H54 (cell line): ENCODE results near the gene MYLK.

Source experiments
- DNase-seq: peaks from one replicate; pipeline ENCODE4 v3.0.0; 2011; ENCODE audit warnings: low spot score, mixed read lengths; ENCODE audit not compliant: insufficient read length
- FAIRE-seq: peaks from 3 replicates; lab custom pipeline; 2011; peaks lifted over from hg19 to GRCh38; lab: Jason Lieb, UNC
- POLR2A ChIP-seq: IDR thresholded peaks from 2 replicates; pipeline ENCODE4 v1.6.1; 2011; ENCODE audit warnings: low read depth, mild to moderate bottlenecking, low read length

Gene MYLK

DNA sequence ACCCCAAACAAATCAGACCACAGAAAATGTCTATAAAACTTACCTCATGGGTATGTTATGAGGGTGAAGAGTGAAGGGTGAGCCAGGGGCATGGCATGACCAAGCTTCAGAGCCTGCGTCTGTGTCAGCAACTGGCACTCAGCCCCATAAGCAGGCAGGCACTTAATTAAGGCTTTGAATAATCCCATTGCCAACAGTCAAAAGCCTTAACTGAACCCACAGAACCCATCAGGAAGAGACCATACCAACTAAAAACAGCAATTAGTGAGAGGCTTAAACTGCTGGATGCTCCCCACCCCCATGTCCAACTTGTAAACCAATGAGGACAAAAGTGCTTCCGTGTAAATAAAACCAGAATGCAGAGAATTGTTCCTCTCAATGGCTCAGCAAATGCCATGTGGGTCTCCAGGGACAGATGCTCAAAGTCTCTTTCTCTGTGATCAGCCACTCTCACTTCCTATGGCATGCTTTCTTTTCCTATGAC lies 126.0 kb downstream of the MYLK start:
- FAIRE-seq (peak; percentile 80), DNase-seq (no peak)
- no peak for TF ChIP-seq POLR2A

DNA sequence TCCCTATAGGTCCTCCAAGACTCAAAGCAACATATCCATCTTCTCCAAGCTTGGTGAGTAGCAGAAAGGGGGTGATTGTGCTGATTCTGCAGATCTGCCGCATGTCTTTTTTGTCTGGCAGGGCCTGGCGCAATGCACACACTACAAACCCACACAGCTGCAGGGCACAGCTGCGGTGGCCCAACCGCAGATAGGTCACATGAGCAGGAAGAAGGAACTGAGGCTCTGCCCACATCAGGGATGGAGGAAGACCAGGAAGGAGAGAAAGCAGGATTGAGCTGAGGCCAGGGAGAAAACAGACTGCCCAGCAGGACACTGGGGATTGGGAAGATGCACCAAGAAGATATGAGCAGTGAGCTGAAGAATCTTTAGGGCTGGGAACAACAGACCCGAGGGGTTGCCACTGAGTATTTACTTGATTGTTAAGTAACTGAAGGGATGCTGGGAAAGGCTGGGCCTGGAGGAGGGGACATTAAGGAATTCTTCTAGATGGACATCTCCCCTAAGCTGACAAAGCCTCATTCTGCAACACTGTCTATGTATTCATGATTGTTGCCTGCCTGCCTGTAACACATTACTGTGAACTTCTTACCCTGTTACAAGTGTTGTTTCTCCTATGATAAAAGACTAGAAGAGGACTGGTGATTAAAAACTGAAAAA lies 126.7 kb downstream of the MYLK start:
- FAIRE-seq: peak; percentile 91
- TF ChIP-seq POLR2A: no peak
- no peak for DNase-seq

DNA sequence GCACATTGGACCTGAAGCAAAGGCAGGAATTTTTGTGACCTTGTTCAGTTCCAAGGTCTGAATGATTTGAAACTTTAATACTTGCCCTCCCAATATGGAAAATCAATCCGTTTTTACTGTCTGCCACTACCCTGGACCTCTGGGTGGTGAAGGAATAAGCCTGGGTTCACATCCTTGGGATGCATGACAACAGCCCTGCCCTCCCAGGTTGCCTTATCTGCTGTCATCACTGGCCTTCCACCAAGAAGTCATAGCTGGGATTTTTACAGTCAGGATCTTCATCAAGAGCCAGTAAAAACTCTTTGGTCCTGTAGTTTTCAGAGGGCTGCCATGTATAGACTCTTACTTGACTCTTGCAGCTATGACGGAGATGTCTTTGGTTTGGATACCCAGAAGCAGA lies 128.6 kb downstream of the MYLK start:
- DNase-seq (no peak), FAIRE-seq (no peak)
- no peak for TF ChIP-seq POLR2A

DNA sequence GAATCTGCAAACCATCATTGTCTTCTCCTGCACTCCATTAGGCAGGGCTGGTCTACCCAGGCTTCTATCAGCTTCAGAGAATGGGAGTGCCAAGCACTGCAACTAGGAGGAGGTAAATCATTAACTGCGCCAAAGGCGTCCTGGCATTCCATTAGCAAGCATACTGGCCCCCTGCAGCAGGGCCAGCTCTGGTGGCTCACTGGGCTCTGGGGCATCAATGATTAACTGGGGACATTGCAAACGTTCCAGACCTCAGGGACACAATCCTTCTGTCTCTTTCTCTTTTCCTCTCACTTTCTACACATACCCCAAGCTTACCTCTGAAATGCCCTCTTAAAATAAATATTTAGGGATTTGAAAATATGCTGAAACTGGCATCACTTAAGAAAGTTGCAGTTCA lies 129.0 kb downstream of the MYLK start:
- FAIRE-seq (no peak), DNase-seq (no peak)
- no peak for TF ChIP-seq POLR2A

DNA sequence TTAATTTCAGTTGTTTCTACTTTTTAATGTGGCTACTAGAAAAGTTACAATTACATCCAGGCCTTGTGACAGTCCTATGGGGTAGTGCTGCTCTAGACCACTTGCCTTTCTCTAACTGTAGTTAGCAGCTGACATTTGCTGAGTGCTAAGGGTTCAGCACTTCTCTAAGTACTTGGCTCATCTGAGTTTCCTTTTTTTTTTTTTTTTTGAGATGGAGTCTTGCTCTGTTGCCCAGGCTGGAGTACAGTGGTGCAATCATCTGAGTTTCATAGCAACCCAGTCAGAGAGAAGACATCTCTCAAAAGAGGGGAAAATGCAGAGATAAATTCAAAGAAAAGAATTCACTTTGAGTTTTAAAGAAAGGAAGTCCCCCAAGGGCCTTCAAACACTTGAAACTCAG lies 130.8 kb downstream of the MYLK start:
- TF ChIP-seq POLR2A: no peak
- no peak for FAIRE-seq
- no peak for DNase-seq

DNA sequence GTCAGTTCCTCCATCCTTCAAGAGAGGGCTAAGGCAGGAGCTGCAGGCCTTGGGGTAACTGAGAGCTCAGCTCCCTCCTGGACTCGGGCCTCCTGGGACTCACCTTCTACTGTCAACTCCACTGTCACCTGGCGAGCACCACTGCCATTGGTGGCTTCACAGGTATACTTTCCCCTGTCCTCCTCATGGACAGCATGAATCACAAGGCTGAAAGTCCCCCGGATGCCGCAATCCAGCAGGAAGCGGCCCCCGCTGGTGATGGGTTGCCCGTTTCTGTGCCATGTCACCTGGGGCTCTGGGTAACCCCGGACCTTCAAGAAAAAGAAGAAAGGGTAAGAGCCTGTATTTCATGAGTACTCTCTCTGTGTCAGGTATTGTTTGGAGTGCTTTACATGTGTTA lies 131.9 kb downstream of the MYLK start:
- no peak for DNase-seq
- no peak for TF ChIP-seq POLR2A
- FAIRE-seq: no peak

DNA sequence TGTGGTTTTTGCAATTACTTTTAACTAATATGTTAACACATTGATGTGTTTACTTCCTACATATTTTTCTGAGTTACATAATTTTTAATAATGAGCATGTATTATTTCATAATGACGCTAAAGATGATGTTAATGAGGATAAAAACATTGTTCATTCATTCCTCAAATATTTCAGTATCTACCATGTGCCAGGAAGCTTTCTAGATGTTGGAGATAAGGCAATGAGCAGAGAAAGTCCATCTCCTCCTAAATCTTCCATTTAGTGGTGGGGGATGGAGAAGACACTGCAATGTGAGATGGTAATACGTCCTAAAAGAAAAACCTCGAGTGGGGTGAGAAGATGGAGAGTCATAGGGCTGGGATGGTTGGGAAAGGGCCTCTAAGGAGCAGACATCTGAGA lies 132.7 kb downstream of the MYLK start:
- DNase-seq (no peak), FAIRE-seq (no peak)
- TF ChIP-seq POLR2A: no peak

DNA sequence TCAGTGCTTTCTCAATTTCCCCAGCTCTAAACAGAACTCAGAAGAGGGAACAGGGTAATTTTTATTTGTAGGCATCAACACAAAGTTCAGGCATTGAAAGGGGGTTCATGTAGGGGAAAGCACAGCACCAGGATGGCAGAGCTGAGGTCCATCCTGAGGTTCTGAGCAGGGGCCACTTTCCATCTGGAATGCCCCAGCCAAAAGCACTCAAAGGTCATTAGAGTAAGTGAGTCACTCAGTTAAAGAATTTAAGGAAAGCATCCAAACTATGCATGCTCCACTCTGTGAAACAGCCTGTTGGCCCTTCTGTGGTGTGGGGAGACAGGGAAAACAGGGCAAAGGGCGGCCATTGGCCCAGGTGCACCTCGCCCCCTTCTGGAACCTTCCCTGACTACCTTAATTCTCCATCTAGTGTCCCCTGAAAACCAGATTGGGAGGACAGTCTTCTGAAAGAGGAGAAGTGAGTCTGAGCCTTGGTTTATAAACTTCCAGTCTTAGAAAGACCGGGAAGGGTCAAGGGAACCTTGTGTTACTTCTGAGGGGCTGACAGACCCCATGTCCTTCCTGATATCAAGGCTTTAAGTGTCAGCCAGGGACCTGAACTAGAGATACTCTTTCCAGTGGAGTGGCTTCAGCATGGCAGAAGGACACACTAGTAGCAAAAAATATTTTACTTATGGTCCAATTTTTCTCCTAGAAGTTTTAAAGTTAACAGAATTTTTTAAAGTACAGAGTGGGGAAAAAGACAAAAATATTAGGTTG lies 133.3 kb downstream of the MYLK start:
- peak; percentile 92 for FAIRE-seq

DNA sequence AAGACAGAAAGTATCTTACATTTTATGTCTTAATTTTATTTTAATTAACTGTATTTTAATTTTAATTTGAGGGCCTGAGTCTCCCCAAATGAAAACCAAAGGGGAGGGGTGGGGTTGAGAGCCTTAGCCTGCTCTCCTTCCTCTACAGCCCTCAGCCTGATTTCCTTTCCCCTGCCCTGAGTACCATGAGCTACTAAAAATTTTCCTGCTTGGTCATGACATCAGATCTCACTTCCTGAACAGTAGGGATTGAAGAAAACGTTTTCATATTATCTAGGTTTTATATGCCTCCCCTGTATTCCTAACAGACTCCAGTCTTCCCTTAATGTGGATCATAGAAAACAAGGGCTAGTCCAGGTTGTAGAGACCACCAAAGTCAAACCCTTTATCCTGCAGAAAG lies 133.9 kb downstream of the MYLK start:
- DNase-seq (no peak), FAIRE-seq (no peak)
- TF ChIP-seq POLR2A: no peak

More for the DNA sequence above, 133.3 kb downstream of the MYLK start:
- TF ChIP-seq POLR2A: no peak
- DNase-seq: peak; percentile 52

DNA sequence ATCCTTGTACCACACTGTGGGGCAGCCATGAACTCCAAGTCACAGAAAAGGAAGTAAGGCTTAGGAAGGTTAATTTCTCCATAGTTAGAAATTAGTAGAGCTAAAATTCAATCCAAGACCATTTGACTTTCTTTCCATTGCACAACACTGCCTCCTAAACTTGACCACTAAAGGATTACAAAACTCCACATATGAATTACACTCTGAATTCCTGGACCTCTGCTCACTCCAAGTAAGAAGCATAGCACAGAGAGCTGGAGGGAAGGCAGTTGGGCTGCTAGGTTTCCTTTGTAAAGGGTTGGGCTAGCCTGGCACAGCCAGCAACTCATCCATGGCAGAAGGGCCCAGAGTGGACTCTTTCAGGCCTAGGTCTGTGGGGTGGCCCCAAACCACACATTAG lies 134.4 kb downstream of the MYLK start:
- FAIRE-seq: no peak
- DNase-seq: no peak
- no peak for TF ChIP-seq POLR2A

DNA sequence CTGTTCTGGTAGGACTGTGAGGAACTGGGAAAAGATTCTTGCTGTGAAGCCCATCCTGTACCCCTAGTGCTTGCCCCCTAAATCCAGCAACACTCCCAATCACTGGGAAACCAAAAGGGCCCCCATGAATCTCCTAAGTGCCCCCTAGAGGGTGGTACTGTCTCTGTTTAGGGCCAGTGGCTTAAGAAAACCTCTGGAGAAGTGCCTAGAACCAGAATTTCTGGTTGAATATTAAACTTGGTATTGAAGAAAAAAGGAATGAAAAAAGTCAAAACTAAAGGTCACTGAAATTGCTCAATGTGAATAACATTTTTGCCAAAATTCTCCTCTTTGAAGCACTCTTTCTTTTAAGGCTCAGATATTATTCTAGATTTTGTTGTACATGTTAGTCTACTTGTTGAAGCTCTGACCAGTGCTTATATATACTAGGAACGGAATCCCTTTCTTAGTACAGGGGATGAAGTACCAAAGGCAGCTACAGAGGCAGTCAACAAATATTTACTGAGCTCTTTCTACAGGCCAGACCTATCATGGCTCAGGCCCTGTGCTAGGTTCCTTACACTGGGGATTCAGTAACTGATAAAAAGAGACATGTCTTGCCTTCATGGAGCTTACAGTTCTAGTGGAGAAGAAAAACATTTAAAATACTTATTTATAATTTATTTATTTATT lies 138.8 kb downstream of the MYLK start:
- DNase-seq (no peak), FAIRE-seq (no peak)
- no peak for TF ChIP-seq POLR2A

DNA sequence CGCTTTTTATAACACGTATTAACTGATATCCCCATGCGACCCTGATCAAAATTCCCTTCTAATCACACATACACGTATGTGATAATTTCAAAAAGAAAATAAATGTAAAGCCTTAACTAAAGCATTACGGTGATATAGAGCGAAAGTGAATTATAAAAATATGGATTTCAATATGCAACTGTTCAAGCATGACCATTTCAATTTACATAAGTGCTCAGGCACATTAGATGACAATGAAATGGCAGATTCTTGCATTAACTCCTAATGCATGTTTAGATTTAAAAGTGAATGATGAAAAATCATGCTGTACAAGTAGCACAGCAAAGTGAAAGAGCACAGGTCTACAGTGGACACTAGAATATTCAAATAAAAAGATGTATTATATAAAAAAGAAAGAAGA lies 140.1 kb downstream of the MYLK start:
- DNase-seq (no peak), FAIRE-seq (no peak)
- TF ChIP-seq POLR2A: no peak

DNA sequence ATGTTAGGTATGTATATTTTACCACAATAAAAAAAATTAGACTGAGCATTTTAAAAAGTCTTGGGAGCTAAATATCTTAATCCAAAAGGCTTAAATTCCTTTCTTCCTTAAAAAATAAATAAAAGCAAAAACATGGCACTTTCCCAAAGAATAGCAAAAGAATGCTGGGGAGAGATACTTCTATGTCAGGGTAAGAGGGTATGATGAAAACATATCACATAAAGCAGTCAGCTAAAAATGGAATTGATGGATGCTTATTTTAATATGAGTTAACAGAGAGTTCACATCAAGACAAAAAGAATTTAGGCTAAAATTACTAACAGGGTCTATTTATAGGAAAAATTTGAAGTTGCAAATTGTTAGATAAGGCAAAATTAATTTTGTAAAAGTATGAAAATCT lies 141.0 kb downstream of the MYLK start:
- FAIRE-seq (no peak), DNase-seq (no peak)
- TF ChIP-seq POLR2A: no peak

DNA sequence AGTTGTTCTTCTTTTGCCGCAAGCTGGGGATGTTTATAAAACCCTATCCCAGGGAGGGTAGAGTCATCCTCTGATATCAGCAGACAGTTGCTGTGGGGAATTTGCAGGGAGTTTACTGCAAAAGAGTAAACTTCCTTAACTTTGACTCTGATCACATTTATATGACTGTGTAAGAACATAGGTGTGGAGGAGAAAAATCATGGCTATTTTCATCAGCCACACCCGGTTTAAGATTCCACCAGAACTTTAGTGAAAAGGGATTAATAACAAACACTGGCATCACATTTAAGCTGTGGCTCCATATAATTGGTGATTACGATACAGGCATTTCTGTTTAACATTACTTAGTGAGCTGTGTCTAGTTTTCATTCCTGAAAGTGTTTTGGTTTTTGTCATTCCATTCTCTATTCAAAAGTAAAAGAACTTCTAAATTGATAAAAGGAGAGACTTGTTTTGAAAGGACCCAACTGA lies 143.1 kb downstream of the MYLK start:
- no peak for FAIRE-seq
- DNase-seq: no peak
- no peak for TF ChIP-seq POLR2A
